Breast epithelium (tissue), 3 donors: Measurements from ENCODE around the gene OTOP3.

Experiments
- POLR2A ChIP-seq: fragments of 450-650 bp; IDR thresholded peaks from one replicate; pipeline ENCODE4 v1.6.1; 2016; ENCODE audit warnings: antibody characterized with exemption, mild to moderate bottlenecking, moderate library complexity
- POLR2AphosphoS5 ChIP-seq, 3 donors: sonication (generic); formaldehyde crosslinking; IDR thresholded peaks; one replicate each; pipeline ENCODE4 v1.6.1; 2017; ENCODE audit warnings: antibody characterized with exemption in 3 of 3
- TF ChIP-seq, protein P1 (sequence below), 3 donors: fragments of 450-650 bp; IDR thresholded peaks; one replicate each; pipeline ENCODE4 v1.5.1; 2016 to 2017; ENCODE audit warnings: antibody characterized with exemption in 3 of 3, mild to moderate bottlenecking in 3 of 3, moderate library complexity in 3 of 3

DNA sequence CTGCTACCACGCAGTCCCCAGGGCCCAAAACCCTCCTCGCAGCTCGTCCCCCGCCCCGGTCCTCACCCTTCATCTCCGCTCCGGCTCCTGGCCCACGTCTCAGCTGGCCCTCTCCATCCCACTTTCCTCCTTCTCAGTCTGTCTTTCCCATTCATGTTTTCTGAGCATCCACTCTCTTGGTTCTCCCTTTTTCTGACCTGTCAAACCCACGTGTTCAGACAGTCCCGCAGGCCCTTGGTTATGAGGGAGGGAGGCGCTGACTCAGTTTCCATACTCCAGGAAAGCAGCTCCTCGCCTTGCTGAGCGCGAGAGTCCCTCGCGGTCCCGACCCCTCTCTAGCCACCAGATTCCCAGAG, 37.3 kb downstream of the OTOP3 start:
- TF ChIP-seq, protein P1, sequence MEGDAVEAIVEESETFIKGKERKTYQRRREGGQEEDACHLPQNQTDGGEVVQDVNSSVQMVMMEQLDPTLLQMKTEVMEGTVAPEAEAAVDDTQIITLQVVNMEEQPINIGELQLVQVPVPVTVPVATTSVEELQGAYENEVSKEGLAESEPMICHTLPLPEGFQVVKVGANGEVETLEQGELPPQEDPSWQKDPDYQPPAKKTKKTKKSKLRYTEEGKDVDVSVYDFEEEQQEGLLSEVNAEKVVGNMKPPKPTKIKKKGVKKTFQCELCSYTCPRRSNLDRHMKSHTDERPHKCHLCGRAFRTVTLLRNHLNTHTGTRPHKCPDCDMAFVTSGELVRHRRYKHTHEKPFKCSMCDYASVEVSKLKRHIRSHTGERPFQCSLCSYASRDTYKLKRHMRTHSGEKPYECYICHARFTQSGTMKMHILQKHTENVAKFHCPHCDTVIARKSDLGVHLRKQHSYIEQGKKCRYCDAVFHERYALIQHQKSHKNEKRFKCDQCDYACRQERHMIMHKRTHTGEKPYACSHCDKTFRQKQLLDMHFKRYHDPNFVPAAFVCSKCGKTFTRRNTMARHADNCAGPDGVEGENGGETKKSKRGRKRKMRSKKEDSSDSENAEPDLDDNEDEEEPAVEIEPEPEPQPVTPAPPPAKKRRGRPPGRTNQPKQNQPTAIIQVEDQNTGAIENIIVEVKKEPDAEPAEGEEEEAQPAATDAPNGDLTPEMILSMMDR (IDR thresholded peaks at IDR 0.05) = no peak
- TF ChIP-seq POLR2A (no peak), POLR2AphosphoS5 (IDR thresholded peaks at IDR 0.05) (no peak)
